Left lung (tissue), 10 donors: Measurements from ENCODE around the gene PSMG1. TPM values are rescaled to one million over a fixed set of nuclear protein-coding genes. Genes with fewer than 3 reads are reported as not detected.
"Not testable (repeated sequence)": the region's sequence is repeated elsewhere in the genome, so short reads cannot be mapped to it uniquely, and the experiment has no call there.

ENCODE experiments used
- ATAC-seq: fragments of 200-7000 bp; cut with Tn5 transposase; one replicate; pipeline ENCODE4 v1.9.1; 2020; ENCODE audit warnings: moderate library complexity
- DNase-seq, 4 donors: peaks; one replicate each; pipeline ENCODE4 v3.0.0-alpha.2; 2013 to 2020
- H3K27ac ChIP-seq, 2 donors: fragments of 200-600 bp; sonication (generic) in 1 of 2; one replicate each; pipeline versions ENCODE4 v1.5.0 to v1.8.0; 2020 to 2021
- H3K27me3 ChIP-seq, 2 donors: fragments of 200-600 bp; sonication (generic) in 1 of 2; one replicate each; pipeline versions ENCODE4 v1.5.0 to v1.8.0; 2020 to 2021
- H3K36me3 ChIP-seq, 2 donors: fragments of 200-600 bp; sonication (generic) in 1 of 2; one replicate each; pipeline versions ENCODE4 v1.5.0 to v1.8.0; 2020 to 2021
- H3K4me1 ChIP-seq, 2 donors: fragments of 200-600 bp; one replicate each; pipeline ENCODE4 v1.8.0; 2021
- H3K4me3 ChIP-seq, 2 donors: fragments of 200-600 bp; sonication (generic) in 1 of 2; one replicate each; pipeline versions ENCODE4 v1.5.0 to v1.8.0; 2020 to 2021; ENCODE audit warnings: mild to moderate bottlenecking in 1 of 2
- H3K9me3 ChIP-seq, 2 donors: fragments of 200-600 bp; sonication (generic) in 1 of 2; one replicate each; pipeline versions ENCODE4 v1.5.0 to v1.8.0; 2020 to 2021
- CTCF ChIP-seq, 2 donors: fragments of 200-600 bp; sonication (generic) in 1 of 2; IDR thresholded peaks; one replicate each; pipeline versions ENCODE4 v1.5.0 to v1.8.0; 2021; ENCODE audit warnings: antibody characterized with exemption in 2 of 2
- intact Hi-C, 2 donors: fragments of 100-400 bp; cut with DNase I; formaldehyde crosslinking; loops; one replicate each; pipeline versions ENCODE4 v1.11.2 to v1.14.2; 2022
- polyA plus RNA-seq, 6 donors: library from polyadenylated mRNA; unstranded; fragments of 120-200 nt; gene quantifications; one replicate each; pipeline ENCODE4 v1.2.1, GENCODE V29; 2013; ENCODE audit not compliant: insufficient read length in 6 of 6
- total RNA-seq, 2 donors: library from RNA; stranded (reverse); fragmentation: NEBNext Ultra II Directional; extraction: Animal tissue kit (Norgen Biotek cat#: 25700); gene quantifications; one replicate each; pipeline ENCODE4 v1.2.1, GENCODE V29; 2021
- donor health status: DM: no; HTN: yes; CAD: no.
- donor health status: DM: no; HTN: no; CAD: no.

Gene PSMG1
- total and polyA plus RNA-seq, 8 donors, result 32.0 to 41.3 (median 35.3) TPM

GRCh38 chr21:39136711-39137110, 46.5 kb downstream of the PSMG1 start:
- Histone ChIP-seq H3K4me3 (no peak overlapping the region), H3K4me1 (peaks cover 0 to 5% of the 10 kb centered on the region in 2 donors), H3K27ac (no peak overlapping the region), H3K9me3 (no peaks in the 10 kb centered on the region), H3K27me3 (no peaks in the 10 kb centered on the region), H3K36me3 (no peaks in the 10 kb centered on the region)
- ATAC-seq (no peak), DNase-seq (no peak)
- intact Hi-C loops, result loop anchor here in 1 of 2 donors (5.0 kb wide), 1 partner anchor 404 kb away; no protein-coding TSS in a partner anchor
- TF ChIP-seq CTCF (IDR thresholded peaks at IDR 0.05), result no peak

GRCh38 chr21:39136138-39136537, 47.1 kb downstream of the PSMG1 start:
- intact Hi-C loops, result loop anchor here in 1 of 2 donors (5.0 kb wide), 1 partner anchor 404 kb away; no protein-coding TSS in a partner anchor
- not testable (repeated sequence) for H3K9me3 ChIP-seq
- DNase-seq, result peak in 1 of 4 donors; percentile 60

GRCh38 chr21:39134288-39134810, 48.9 kb downstream of the PSMG1 start:
- H3K9me3 ChIP-seq, result peaks cover 0 to 6% of the 10 kb centered on the region in 2 donors
- DNase-seq (no peak), ATAC-seq (no peak)
- H3K4me1 ChIP-seq, result peaks cover 0 to 5% of the 10 kb centered on the region in 2 donors
- TF ChIP-seq CTCF (IDR thresholded peaks at IDR 0.05), result no peak
- no peaks in the 10 kb centered on the region for H3K27me3 ChIP-seq
- intact Hi-C loops, result no loop called here
- no peaks in the 10 kb centered on the region for H3K36me3 ChIP-seq
- no peak overlapping the region for H3K27ac ChIP-seq
- H3K4me3 ChIP-seq, result no peak overlapping the region

More at GRCh38 chr21:39136138-39136537, 47.1 kb downstream of the PSMG1 start:
- H3K27me3 ChIP-seq, H3K27ac ChIP-seq, H3K4me1 ChIP-seq, H3K4me3 ChIP-seq, H3K36me3 ChIP-seq: not testable (repeated sequence)
- ATAC-seq, result peak; percentile 40
- peak; percentile 27 to 43 for TF ChIP-seq CTCF (IDR thresholded peaks at IDR 0.05)

GRCh38 chr21:39132248-39132647, 51.0 kb downstream of the PSMG1 start:
- no peak for DNase-seq
- Histone ChIP-seq H3K4me3 (no peak overlapping the region), H3K9me3 (peaks cover 0 to 6% of the 10 kb centered on the region in 2 donors), H3K36me3 (no peaks in the 10 kb centered on the region), H3K27ac (no peak overlapping the region), H3K27me3 (no peaks in the 10 kb centered on the region), H3K4me1 (no peaks in the 10 kb centered on the region)
- ATAC-seq, result no peak
- intact Hi-C loops, result no loop called here
- TF ChIP-seq CTCF (IDR thresholded peaks at IDR 0.05), result no peak

GRCh38 chr21:39131791-39132190, 51.5 kb downstream of the PSMG1 start:
- Histone ChIP-seq H3K27ac (no peak overlapping the region), H3K27me3 (no peaks in the 10 kb centered on the region), H3K36me3 (no peaks in the 10 kb centered on the region), H3K9me3 (peaks cover 0 to 6% of the 10 kb centered on the region in 2 donors), H3K4me1 (no peaks in the 10 kb centered on the region), H3K4me3 (no peak overlapping the region)
- no peak for TF ChIP-seq CTCF (IDR thresholded peaks at IDR 0.05)
- DNase-seq, result no peak
- no peak for ATAC-seq
- intact Hi-C loops, result no loop called here
